B cell (primary cell): ENCODE measurements around the gene ARHGAP40. TPM values are rescaled to one million over a fixed set of nuclear protein-coding genes. Genes with fewer than 3 reads are reported as not detected.

ENCODE experiments used
- ATAC-seq: fragments of 200-7000 bp; cut with Tn5 transposase; one replicate; pipeline ENCODE4 v1.10.0; 2021; ENCODE audit warnings: low read depth, mild to moderate bottlenecking, moderate number of reproducible peaks, moderate library complexity
- CTCF ChIA-PET: fragments of 350-600 bp; sonication (Branson Sonifier 250); formaldehyde crosslinking; loops from one replicate; lab custom pipeline; 2021; ENCODE audit warnings: antibody characterized with exemption, inconsistent platforms; lab: Charles Lee
- POLR2A ChIA-PET: fragments of 350-600 bp; sonication (Branson Sonifier 250); formaldehyde crosslinking; loops from one replicate; lab custom pipeline; 2021; ENCODE audit warnings: antibody characterized with exemption; lab: Charles Lee
- DNase-seq: peaks from one replicate; pipeline ENCODE4 v3.0.0; 2013
- H2AFZ ChIP-seq: 2 replicates; pipeline ENCODE4 v1.6.1; 2012; ENCODE audit warnings: mild to moderate bottlenecking, low read depth, low read length; ENCODE audit not compliant: insufficient read depth, poor library complexity, severe bottlenecking
- H3K27ac ChIP-seq, 2 donors: 1 replicate in 1 of 2; 2 replicates in 1 of 2; pipeline ENCODE4 v1.5.1; 2012 to 2013; ENCODE audit warnings: low read length in 2 of 2, mild to moderate bottlenecking in 2 of 2, moderate library complexity in 1 of 2
- H3K27me3 ChIP-seq, 4 experiments: fragments of 200-600 bp in 1 of 4; sonication (generic) in 1 of 4; replicated peaks in 1 of 4; 1 replicate in 2 of 4; 2 replicates in 2 of 4; pipeline versions ENCODE4 v1.6.1 to v1.7.0; 2013 to 2016; ENCODE audit warnings: low read length in 3 of 4, mild to moderate bottlenecking in 2 of 4, mixed read lengths in 1 of 4, moderate library complexity in 1 of 4; ENCODE audit not compliant: insufficient read depth in 4 of 4, control insufficient read depth in 3 of 4; ENCODE audit errors: control extremely low read depth in 1 of 4
- H3K36me3 ChIP-seq, 2 experiments: replicated peaks in 1 of 2; 1 replicate in 1 of 2; 2 replicates in 1 of 2; pipeline versions ENCODE4 v1.6.1 to v1.7.1; 2013; ENCODE audit warnings: low read length in 1 of 2; ENCODE audit not compliant: insufficient read depth in 2 of 2, control insufficient read depth in 1 of 2; ENCODE audit errors: control extremely low read depth in 1 of 2, extremely low read depth in 1 of 2
- H3K4me1 ChIP-seq, 2 donors: fragments of 200-600 bp in 1 of 2; sonication (generic) in 1 of 2; 1 replicate in 1 of 2; 2 replicates in 1 of 2; pipeline versions ENCODE4 v1.5.1 to v1.6.1; 2013 to 2017; ENCODE audit warnings: low read length in 2 of 2; ENCODE audit not compliant: control insufficient read depth in 2 of 2, insufficient read depth in 2 of 2
- H3K4me2 ChIP-seq: replicated peaks from 2 replicates; pipeline ENCODE3; 2012; ENCODE audit warnings: mild to moderate bottlenecking, low read depth, low read length; ENCODE audit not compliant: poor library complexity, severe bottlenecking
- H3K4me3 ChIP-seq, 5 experiments: fragments of 200-600 bp in 1 of 5; sonication (generic) in 1 of 5; 1 replicate in 3 of 5; 2 replicates in 2 of 5; pipeline versions ENCODE4 v1.5.1 to v1.7.0; 2011 to 2016; ENCODE audit warnings: low read length in 4 of 5, mild to moderate bottlenecking in 4 of 5, low read depth in 2 of 5, control low read depth in 1 of 5, moderate library complexity in 1 of 5; ENCODE audit not compliant: insufficient read depth in 1 of 5; ENCODE audit errors: control extremely low read depth in 1 of 5, extremely low read depth in 1 of 5
- H3K79me2 ChIP-seq: fragments of 200-600 bp; sonication (generic); one replicate; pipeline ENCODE4 v1.6.0; 2016; ENCODE audit warnings: low read length; ENCODE audit not compliant: control insufficient read depth, insufficient read depth
- H3K9ac ChIP-seq: fragments of 200-600 bp; sonication (generic); 2 replicates; pipeline ENCODE4 v1.6.1; 2017; ENCODE audit warnings: mild to moderate bottlenecking, low read length, moderate library complexity
- H3K9me3 ChIP-seq, 3 donors: one replicate each; pipeline versions ENCODE4 v1.6.1 to v1.7.1; 2013; ENCODE audit warnings: low read length in 2 of 3; ENCODE audit not compliant: control insufficient read depth in 2 of 3, insufficient read depth in 1 of 3; ENCODE audit errors: control extremely low read depth in 1 of 3
- H4K20me1 ChIP-seq: 2 replicates; pipeline ENCODE4 v1.6.0; 2012; ENCODE audit warnings: mild to moderate bottlenecking, low read length; ENCODE audit not compliant: insufficient read depth, control insufficient read depth, poor library complexity, severe bottlenecking
- H3K27ac Mint-ChIP-seq: one replicate; pipeline ENCODE4 v1.8.0; 2021; ENCODE audit warnings: mixed read lengths
- H3K27me3 Mint-ChIP-seq: one replicate; pipeline ENCODE4 v1.8.0; 2021; ENCODE audit warnings: mixed read lengths
- H3K4me1 Mint-ChIP-seq: one replicate; pipeline ENCODE4 v1.8.0; 2021; ENCODE audit warnings: mixed read lengths
- H3K4me3 Mint-ChIP-seq: one replicate; pipeline ENCODE4 v1.8.0; 2021; ENCODE audit warnings: mixed read lengths
- H3K9me3 Mint-ChIP-seq: one replicate; pipeline ENCODE4 v1.8.0; 2022; ENCODE audit warnings: mixed read lengths; ENCODE audit not compliant: insufficient read depth
- CTCF ChIP-seq: fragments of 200-600 bp; IDR thresholded peaks from one replicate; pipeline ENCODE4 v1.8.0; 2022; ENCODE audit warnings: antibody characterized with exemption, mild to moderate bottlenecking
- EZH2 ChIP-seq: IDR thresholded peaks from 2 replicates; pipeline ENCODE4 v1.6.1; 2012; ENCODE audit warnings: borderline replicate concordance, low read depth, mild to moderate bottlenecking, moderate library complexity, low read length; ENCODE audit not compliant: insufficient read depth, poor library complexity, severe bottlenecking
- WGBS: methylation state at CpG from one replicate; pipeline ENCODE4 v1.1.5; 2013; ENCODE audit warnings: missing lambda C conversion rate; ENCODE audit not compliant: insufficient coverage; 5-methylcytosine and 5-hydroxymethylcytosine counted together
- intact Hi-C: fragments of 100-400 bp; cut with micrococcal nuclease; formaldehyde crosslinking; loops from one replicate; pipeline ENCODE4 v1.10.0; 2022
- polyA plus RNA-seq: library from polyadenylated mRNA; depleted of rRNA; stranded (reverse); fragments of >200 nt; gene quantifications from 2 replicates; pipeline ENCODE4 v1.2.3, GENCODE V29; 2012
- total RNA-seq, 2 donors: library from RNA; stranded (reverse); fragments of 120-200 nt in 1 of 2; gene quantifications; 1 replicate in 1 of 2; 2 replicates in 1 of 2; pipeline versions ENCODE4 v1.2.3 to v1.2.4, GENCODE V29; 2013 to 2022

The ARHGAP40 gene
- total and polyA plus RNA-seq, 2 donors (not counting 1 experiment from before 2014, with no cell fraction given) = not detected

GRCh38 chr20:38642498-38642897 lies 40.9 kb downstream of the ARHGAP40 start:
- Mint-ChIP-seq H3K9me3 (no peaks in the 10 kb centered on the region), H3K27me3 (peaks cover 52% of the 10 kb centered on the region), H3K4me1 (peaks cover 26% of the 10 kb centered on the region), H3K27ac (no peak overlapping the region), H3K4me3 (no peak overlapping the region)
- no peak for DNase-seq
- Histone ChIP-seq H3K79me2 (no peaks in the 10 kb centered on the region), H3K27me3 (peaks cover 0 to 35% (median 15%) of the 10 kb centered on the region in 4 experiments), H3K27ac (no peak overlapping the region), H3K4me1 (peaks cover 12 to 13% of the 10 kb centered on the region in 2 donors), H3K9ac (no peak overlapping the region), H3K4me3 (no peak overlapping the region), H2AFZ (no peak overlapping the region), H3K36me3 (no peaks in the 10 kb centered on the region), H3K4me2 (no peak overlapping the region), H3K9me3 (peaks cover 0 to 6% (median 0%) of the 10 kb centered on the region in 3 donors), H4K20me1 (no peaks in the 10 kb centered on the region)
- ATAC-seq = no peak
- POLR2A ChIA-PET = no interaction called here
- WGBS = 100% methylated on average over 2 of the region's 2 CpGs
- CTCF ChIA-PET = interaction anchor here (0.9 to 8.9 kb wide), 6 partner anchors 8 to 407 kb away, joined by 3 to 102 read pairs (median 6); partner anchors contain the start of genes ACTR5 and DHX35
- TF ChIP-seq EZH2 (no peak), CTCF (no peak)
- intact Hi-C loops = no loop called here

- ChIA-PET CTCF (interaction anchor here (0.7 to 8.9 kb wide), 12 partner anchors 11 to 407 kb away, joined by 3 to 102 read pairs (median 4); partner anchors contain the start of genes ACTR5 and DHX35), POLR2A (no interaction called here)
- 79% methylated on average over 3 of the region's 4 CpGs for WGBS
- no peaks in the 10 kb centered on the region for H3K36me3 ChIP-seq
- H3K4me2 ChIP-seq = no peak overlapping the region
- H3K9me3 ChIP-seq = peaks cover 0 to 6% (median 0%) of the 10 kb centered on the region in 3 donors
- H3K4me3 ChIP-seq = no peak overlapping the region
- no peak for ATAC-seq
- TF ChIP-seq EZH2 (no peak), CTCF (no peak)
- no peak overlapping the region for H3K27ac ChIP-seq
- no peak overlapping the region for H3K27ac Mint-ChIP-seq
- H3K4me1 ChIP-seq = peaks cover 12 to 13% of the 10 kb centered on the region in 2 donors
- H4K20me1 ChIP-seq = no peaks in the 10 kb centered on the region
- H3K9me3 Mint-ChIP-seq = no peaks in the 10 kb centered on the region
- peaks cover 0 to 39% (median 19%) of the 10 kb centered on the region in 4 experiments for H3K27me3 ChIP-seq
- no peak overlapping the region for H3K4me3 Mint-ChIP-seq
- DNase-seq = no peak
- peaks cover 25% of the 10 kb centered on the region for H3K4me1 Mint-ChIP-seq
- intact Hi-C loops = loop anchor here (5.0 kb wide), 1 partner anchor 88 kb away; no protein-coding TSS in a partner anchor
- H3K9ac ChIP-seq = no peak overlapping the region
- H3K27me3 Mint-ChIP-seq = peaks cover 63% of the 10 kb centered on the region
- H3K79me2 ChIP-seq = no peaks in the 10 kb centered on the region
- H2AFZ ChIP-seq = no peak overlapping the region
Observed at GRCh38 chr20:38644588-38645260, 43.1 kb downstream of the ARHGAP40 start.
